IPS-15b (cell line): ENCODE data around the gene GDF11.

ENCODE experiments used
- H3K27me3 ChIP-seq: one replicate; pipeline ENCODE4 v1.6.1; 2013; ENCODE audit warnings: low read length; ENCODE audit not compliant: control insufficient read depth, insufficient read depth
- H3K36me3 ChIP-seq: one replicate; pipeline ENCODE4 v1.6.1; 2013; ENCODE audit warnings: low read length; ENCODE audit not compliant: control insufficient read depth, insufficient read depth
- H3K4me1 ChIP-seq: one replicate; pipeline ENCODE4 v1.6.1; 2013; ENCODE audit warnings: mild to moderate bottlenecking, low read length; ENCODE audit not compliant: control insufficient read depth, insufficient read depth
- H3K4me3 ChIP-seq: one replicate; pipeline ENCODE4 v1.5.1; 2013; ENCODE audit warnings: low read depth, low read length
- H3K9ac ChIP-seq: one replicate; pipeline ENCODE4 v1.6.1; 2013; ENCODE audit warnings: low read depth, mild to moderate bottlenecking, low read length
- H3K9me3 ChIP-seq: one replicate; pipeline ENCODE4 v1.6.1; 2013; ENCODE audit warnings: mild to moderate bottlenecking, low read length; ENCODE audit not compliant: control insufficient read depth, insufficient read depth

The GDF11 gene

GRCh38 chr12:55797550-55797949 lies 54.6 kb downstream of the GDF11 start:
- Histone ChIP-seq H3K9ac (no peak overlapping the region), H3K4me3 (no peak overlapping the region)

More at GRCh38 chr12:55797550-55797949, 54.6 kb downstream of the GDF11 start:
- Histone ChIP-seq H3K9me3 (no peaks in the 10 kb centered on the region), H3K36me3 (peaks cover 11% of the 10 kb centered on the region), H3K4me1 (no peaks in the 10 kb centered on the region), H3K27me3 (no peaks in the 10 kb centered on the region)
